ENCODE results near the gene BID. TPM values are rescaled to one million over a fixed set of nuclear protein-coding genes. Genes with fewer than 3 reads are reported as not detected.

BID gene
- total RNA-seq, 1 experiment from 2014 or later: 32.5 TPM

- Mint-ChIP-seq H3K4me3 (no peak overlapping the region), H3K27ac (no peak overlapping the region), H3K36me3 (no peaks in the 10 kb centered on the region), H3K9me3 (no peaks in the 10 kb centered on the region), H3K27me3 (ENCODE audit: low read depth) (no peaks in the 10 kb centered on the region), H3K4me1 (peaks cover 19% of the 10 kb centered on the region)
- TF ChIP-seq NFYB (CRISPR knock-in tag; conservative IDR thresholded peaks at IDR 0.05; ENCODE audit: low read depth) (no peak), ZNF219 (CRISPR knock-in tag; IDR thresholded peaks at IDR 0.05; ENCODE audit: borderline replicate concordance) (no peak)
- POLR2A ChIA-PET: interaction anchor here (0.9 kb wide), 1 partner anchor 41 kb away, joined by 3 read pairs; no protein-coding TSS in a partner anchor
- ATAC-seq (no peak), DNase-seq (ENCODE audit: low spot score) (no peak)
- CTCF ChIA-PET: interaction anchor here (0.9 to 9.7 kb wide), 16 partner anchors 10 to 665 kb away, joined by 3 to 302 read pairs (median 10); partner anchors contain the start of genes BID and PEX26
Observed at GRCh38 chr22:17744430-17744829, 29.8 kb downstream of the BID start.

- Mint-ChIP-seq H3K27ac (no peak overlapping the region), H3K27me3 (ENCODE audit: low read depth) (no peaks in the 10 kb centered on the region), H3K9me3 (no peaks in the 10 kb centered on the region), H3K4me3 (no peak overlapping the region), H3K4me1 (peaks cover 19% of the 10 kb centered on the region), H3K36me3 (no peaks in the 10 kb centered on the region)
- POLR2A ChIA-PET: interaction anchor here (0.9 kb wide), 1 partner anchor 42 kb away, joined by 3 read pairs; no protein-coding TSS in a partner anchor
- ATAC-seq: peak; percentile 12
- peak; percentile 57 for DNase-seq (ENCODE audit: low spot score)
- CTCF ChIA-PET: interaction anchor here (0.5 to 9.7 kb wide), 25 partner anchors 8 to 665 kb away, joined by 3 to 302 read pairs (median 6); partner anchors contain the start of genes BID and PEX26
- TF ChIP-seq STAT6 (CRISPR knock-in tag; conservative IDR thresholded peaks at IDR 0.05; ENCODE audit: low read depth) (no peak), SOX15 (CRISPR knock-in tag; IDR thresholded peaks at IDR 0.05) (no peak), FOXP1 (CRISPR knock-in tag; IDR thresholded peaks at IDR 0.05; ENCODE audit: borderline replicate concordance) (no peak), ATF2 (CRISPR knock-in tag; IDR thresholded peaks at IDR 0.05; ENCODE audit: borderline replicate concordance, low read depth) (no peak), NR3C1 (CRISPR knock-in tag; conservative IDR thresholded peaks at IDR 0.05; ENCODE audit: low read depth) (no peak)
Observed at GRCh38 chr22:17743661-17744411, 30.4 kb downstream of the BID start.

GRCh38 chr22:17742527-17742902, 31.8 kb downstream of the BID start:
- no peaks in the 10 kb centered on the region for H3K9me3 Mint-ChIP-seq
- ATAC-seq (peak; percentile 91), DNase-seq (ENCODE audit: low spot score) (peak; percentile 95)
- ChIA-PET POLR2A (interaction anchor here (1.1 to 1.3 kb wide), 2 partner anchors 30 to 43 kb away, joined by 3 to 4 read pairs; no protein-coding TSS in a partner anchor), CTCF (interaction anchor here (0.5 to 9.7 kb wide), 58 partner anchors 9 to 750 kb away, joined by 3 to 302 read pairs (median 5); partner anchors contain the start of genes BID, PEX26 and USP18)
- H3K36me3 Mint-ChIP-seq: no peaks in the 10 kb centered on the region
- H3K4me1 Mint-ChIP-seq: peaks cover 19% of the 10 kb centered on the region
- no peak overlapping the region for H3K4me3 Mint-ChIP-seq
- H3K27ac Mint-ChIP-seq: no peak overlapping the region; the same call in 1 of the 2 replicates
- no peaks in the 10 kb centered on the region for H3K27me3 Mint-ChIP-seq (ENCODE audit: low read depth)
- TF ChIP-seq HMGXB4 (CRISPR knock-in tag; IDR thresholded peaks at IDR 0.05): no peak
- no peak for TF ChIP-seq E2F5 (CRISPR knock-in tag; IDR thresholded peaks at IDR 0.05)
- no peak for TF ChIP-seq ZNF512 (CRISPR knock-in tag; IDR thresholded peaks at IDR 0.05; ENCODE audit: borderline replicate concordance)
- TF ChIP-seq CTCF (IDR thresholded peaks at IDR 0.05): peak; percentile 74
- TF ChIP-seq ATF1 (CRISPR knock-in tag; IDR thresholded peaks at IDR 0.05): no peak
- no peak for TF ChIP-seq TP53 (CRISPR knock-in tag; IDR thresholded peaks at IDR 0.05)
- TF ChIP-seq ZNF281 (CRISPR knock-in tag; IDR thresholded peaks at IDR 0.05): no peak
- TF ChIP-seq USF1 (CRISPR knock-in tag; IDR thresholded peaks at IDR 0.05): 0 out of 2 replicates have a peak, but pooled peaks have one; percentile 32

Measured in WTC11 (cell line).